Stomach (tissue), 9 donors: ENCODE results near the gene RAB4A. TPM values are rescaled to one million over a fixed set of nuclear protein-coding genes. Genes with fewer than 3 reads are reported as not detected.

Source experiments
- DNase-seq, 2 donors: peaks; one replicate each; pipeline versions ENCODE4 v3.0.0 to v3.0.0-alpha.2; 2013 to 2019
- H3K27ac ChIP-seq, 5 donors: fragments of 200-600 bp in 4 of 5; sonication (generic) in 4 of 5; one replicate each; pipeline ENCODE4 v1.5.1; 2013 to 2019; ENCODE audit warnings: mild to moderate bottlenecking in 1 of 5, moderate library complexity in 1 of 5
- H3K27me3 ChIP-seq, 3 donors: fragments of 200-600 bp; sonication (generic); one replicate each; pipeline ENCODE4 v1.5.1; 2017 to 2019; ENCODE audit warnings: mixed run types in 1 of 3
- H3K36me3 ChIP-seq, 4 donors: fragments of 200-600 bp; sonication (generic); 1 replicate in 3 of 4; 2 replicates in 1 of 4; pipeline ENCODE4 v1.5.1; 2016 to 2019
- H3K4me1 ChIP-seq, 4 donors: fragments of 200-600 bp; sonication (generic); one replicate each; pipeline ENCODE4 v1.5.1; 2016 to 2019
- H3K4me3 ChIP-seq, 4 donors: fragments of 200-600 bp; sonication (generic) in 3 of 4; one replicate each; pipeline ENCODE4 v1.5.1; 2016 to 2019; ENCODE audit warnings: mild to moderate bottlenecking in 1 of 4
- H3K9me3 ChIP-seq, 4 donors: fragments of 200-600 bp; sonication (generic); one replicate each; pipeline ENCODE4 v1.5.1; 2016 to 2019
- CTCF ChIP-seq, 7 experiments: fragments of 450-650 bp in 4 of 7; fragments of 200-600 bp in 3 of 7; sonication (generic) in 3 of 7; IDR thresholded peaks; one replicate each; pipeline ENCODE4 v1.5.1; 2016 to 2019; ENCODE audit warnings: antibody characterized with exemption in 7 of 7, control low read depth in 2 of 7, mild to moderate bottlenecking in 1 of 7
- EP300 ChIP-seq: sonication (generic); formaldehyde crosslinking; IDR thresholded peaks from one replicate; pipeline ENCODE4 v1.6.1; 2017; ENCODE audit warnings: antibody characterized with exemption
- POLR2A ChIP-seq, 4 donors: fragments of 450-650 bp; IDR thresholded peaks; one replicate each; pipeline ENCODE4 v1.6.1; 2016; ENCODE audit warnings: antibody characterized with exemption in 4 of 4, control low read depth in 2 of 4, mild to moderate bottlenecking in 1 of 4, moderate library complexity in 1 of 4
- POLR2AphosphoS5 ChIP-seq, 3 donors: sonication (generic); formaldehyde crosslinking; IDR thresholded peaks; one replicate each; pipeline ENCODE4 v1.6.1; 2016; ENCODE audit warnings: antibody characterized with exemption in 3 of 3
- WGBS, 5 donors: extraction: QIAGEN DNeasy Blood & Tissue Kit in 3 of 5; methylation state at CpG; one replicate each; pipeline versions ENCODE4 v1.1.5 to v1.1.7; 2013 to 2018; 5-methylcytosine and 5-hydroxymethylcytosine counted together
- intact Hi-C: fragments of 100-400 bp; cut with DNase I; formaldehyde crosslinking; loops from one replicate; pipeline ENCODE4 v1.15.1; 2023; ENCODE audit warnings: low total_unique reads
- polyA plus RNA-seq, 3 donors: library from polyadenylated mRNA; stranded (reverse); fragments of 200-250 nt; gene quantifications; one replicate each; pipeline ENCODE4 v1.2.3, GENCODE V29; 2013
- total RNA-seq, 5 donors: library from RNA; depleted of rRNA; stranded (reverse); fragments of >200 nt; gene quantifications; one replicate each; pipeline versions ENCODE4 v1.1.0 to v1.2.3, GENCODE V29; 2014 to 2016
- donor health status: healthy with polysubstance abuse.
- donor health status: Bipolar disorder and iron deficiency.
- donor health status: healthy.

The RAB4A gene
- total and polyA plus RNA-seq, 8 donors, result 24.1 to 277 (median 46.8) TPM

GRCh38 chr1:229238231-229238630 lies 32.7 kb upstream of the RAB4A start:
- TF ChIP-seq POLR2AphosphoS5 (IDR thresholded peaks at IDR 0.05), result no peak
- H3K36me3 ChIP-seq, result no peaks in the 10 kb centered on the region
- no peak overlapping the region for H3K4me3 ChIP-seq
- no peak overlapping the region for H3K27ac ChIP-seq
- no peaks in the 10 kb centered on the region for H3K4me1 ChIP-seq
- no peak for DNase-seq
- H3K9me3 ChIP-seq, result peaks cover 0 to 7% (median 4%) of the 10 kb centered on the region in 4 donors
- intact Hi-C loops, result no loop called here
- H3K27me3 ChIP-seq, result peaks cover 0 to 12% (median 0%) of the 10 kb centered on the region in 3 donors
- WGBS, 5 donors, result 28 to 45% (median 34%) methylated on average over 1 of the region's 1 CpG

- DNase-seq, result no peak
- 74 to 79% (median 78%) methylated on average over 6 of the region's 6 CpGs for WGBS, 5 donors
- Histone ChIP-seq H3K9me3 (peaks cover 0 to 13% (median 10%) of the 10 kb centered on the region in 4 donors), H3K4me1 (no peaks in the 10 kb centered on the region), H3K27ac (no peak overlapping the region), H3K4me3 (no peak overlapping the region), H3K36me3 (no peaks in the 10 kb centered on the region), H3K27me3 (peaks cover 0 to 12% (median 0%) of the 10 kb centered on the region in 3 donors)
- intact Hi-C loops, result no loop called here
- no peak for TF ChIP-seq EP300
Measured at GRCh38 chr1:229238674-229239415, 32.1 kb upstream of the RAB4A start.

GRCh38 chr1:229240532-229240931 lies 30.4 kb upstream of the RAB4A start:
- no peak for DNase-seq
- no peak overlapping the region for H3K4me3 ChIP-seq
- intact Hi-C loops, result no loop called here
- H3K9me3 ChIP-seq, result peaks cover 3 to 21% (median 18%) of the 10 kb centered on the region in 4 donors
- WGBS, 5 donors, result 78 to 88% (median 84%) methylated on average over 3 of the region's 3 CpGs
- H3K27me3 ChIP-seq, result no peaks in the 10 kb centered on the region
- H3K36me3 ChIP-seq, result no peaks in the 10 kb centered on the region
- H3K27ac ChIP-seq, result no peak overlapping the region
- H3K4me1 ChIP-seq, result no peaks in the 10 kb centered on the region
- TF ChIP-seq EP300, result no peak
- no peak for TF ChIP-seq POLR2AphosphoS5 (IDR thresholded peaks at IDR 0.05)
- no peak for TF ChIP-seq POLR2A (IDR thresholded peaks at IDR 0.05)
- TF ChIP-seq CTCF (IDR thresholded peaks at IDR 0.05), result no peak

GRCh38 chr1:229241390-229241789 lies 29.5 kb upstream of the RAB4A start:
- Histone ChIP-seq H3K27me3 (no peaks in the 10 kb centered on the region), H3K4me3 (no peak overlapping the region), H3K36me3 (no peaks in the 10 kb centered on the region), H3K27ac (no peak overlapping the region), H3K9me3 (peaks cover 3 to 21% (median 18%) of the 10 kb centered on the region in 4 donors), H3K4me1 (no peaks in the 10 kb centered on the region)
- intact Hi-C loops, result no loop called here
- 93 to 98% (median 95%) methylated on average over 4 of the region's 4 CpGs for WGBS, 5 donors
- no peak for DNase-seq
- TF ChIP-seq POLR2AphosphoS5 (IDR thresholded peaks at IDR 0.05) (no peak), POLR2A (IDR thresholded peaks at IDR 0.05) (no peak), CTCF (IDR thresholded peaks at IDR 0.05) (no peak), EP300 (no peak)

GRCh38 chr1:229243638-229244037 lies 27.3 kb upstream of the RAB4A start:
- 85 to 93% (median 92%) methylated on average over 4 of the region's 4 CpGs for WGBS, 5 donors
- Histone ChIP-seq H3K4me3 (no peak overlapping the region), H3K27ac (no peak overlapping the region), H3K36me3 (no peaks in the 10 kb centered on the region), H3K4me1 (peaks cover 0 to 3% (median 0%) of the 10 kb centered on the region in 4 donors), H3K9me3 (peaks cover 3 to 21% (median 18%) of the 10 kb centered on the region in 4 donors), H3K27me3 (no peaks in the 10 kb centered on the region)
- TF ChIP-seq EP300, result no peak
- no peak for TF ChIP-seq POLR2AphosphoS5 (IDR thresholded peaks at IDR 0.05)
- no peak for TF ChIP-seq CTCF (IDR thresholded peaks at IDR 0.05)
- TF ChIP-seq POLR2A (IDR thresholded peaks at IDR 0.05), result no peak
- no peak for DNase-seq
- intact Hi-C loops, result no loop called here
